ENCODE measurements around the gene CXorf38. TPM values are rescaled to one million over a fixed set of nuclear protein-coding genes. Genes with fewer than 3 reads are reported as not detected.

The CXorf38 gene
- total and polyA plus RNA-seq, 2 of the 8 experiments (the other 6 are each of a cell fraction or from before 2014, with no cell fraction given) = 3.6 to 6.4 TPM

- no peak overlapping the region for H2AK5ac ChIP-seq (ENCODE audit: low read depth, low read length)
- no peak overlapping the region for H4K8ac ChIP-seq (ENCODE audit: extremely low read depth, insufficient read depth, low read length)
- no peak overlapping the region for H2BK5ac ChIP-seq (ENCODE audit: low read depth, low read length)
- ChIA-PET POLR2A (ENCODE audit: partially characterized antibody) (no interaction called here), CTCF (ENCODE audit: partially characterized antibody) (no interaction called here)
- WGBS, 2 experiments (ENCODE audit: extremely low coverage in 1 of 2, insufficient coverage in 1 of 2, insufficient read length in 1 of 2, insufficient replicate concordance in 2 of 2, low coverage in 1 of 2, low lambda C conversion rate in 2 of 2, missing lambda C conversion rate in 1 of 2) = 90% methylated on average over 1 of the region's 1 CpG; no CpG with 5 or more reads in 1 of the 2 experiments
- TF ChIP-seq NANOG (IDR thresholded peaks at IDR 0.05; ENCODE audit: insufficient read depth, low read depth, low read length, poor library complexity, severe bottlenecking) = no peak
- no peak for TF ChIP-seq POU5F1 (IDR thresholded peaks at IDR 0.05; ENCODE audit: low read depth, low read length)
- H3K27me3 ChIP-seq (replicated peaks in 1 of 4; ENCODE audit: control insufficient read depth in 3 of 4, extremely low read depth in 1 of 4, insufficient read depth in 3 of 4, low read length in 3 of 4) = no peaks in the 10 kb centered on the region
- no peaks in the 10 kb centered on the region for H3K9me3 ChIP-seq (ENCODE audit: insufficient read depth in 2 of 2, low read depth in 1 of 2, low read length in 1 of 2)
- no peak overlapping the region for H2AFZ ChIP-seq (ENCODE audit: low read length)
- H3K14ac ChIP-seq (ENCODE audit: insufficient read length) = no peak overlapping the region
- no peak overlapping the region for H2BK12ac ChIP-seq (ENCODE audit: low read depth, low read length)
- no peaks in the 10 kb centered on the region for H4K20me1 ChIP-seq (replicated peaks in 1 of 2; ENCODE audit: control insufficient read depth in 1 of 2, insufficient read depth in 2 of 2, low read length in 2 of 2)
- no peak overlapping the region for H2BK120ac ChIP-seq (replicated peaks; ENCODE audit: low read depth, low read length)
- H3K4me2 ChIP-seq (ENCODE audit: insufficient read depth in 1 of 2, low read depth in 2 of 2, low read length in 2 of 2) = no peak overlapping the region
- H3K4ac ChIP-seq (replicated peaks; ENCODE audit: insufficient read length, low read depth, low read length) = no peak overlapping the region
- no peak overlapping the region for H3K23ac ChIP-seq (ENCODE audit: insufficient read length)
- no peak for FAIRE-seq
- no peaks in the 10 kb centered on the region for H3K23me2 ChIP-seq (ENCODE audit: low read depth, low read length)
- DNase-seq (ENCODE audit: low read depth in 1 of 2, low spot score in 2 of 2) = no peak
- H3K4me3 ChIP-seq (ENCODE audit: extremely low read depth in 1 of 4, insufficient read depth in 2 of 4, low read depth in 3 of 4, low read length in 4 of 4) = no peak overlapping the region
- no peak overlapping the region for H4K91ac ChIP-seq (replicated peaks; ENCODE audit: insufficient read length, low read length)
- no peaks in the 10 kb centered on the region for H3K79me1 ChIP-seq (ENCODE audit: low read depth, low read length)
- H2BK15ac ChIP-seq (ENCODE audit: low read length) = no peak overlapping the region
- H3K79me2 ChIP-seq (ENCODE audit: control insufficient read depth in 1 of 2, insufficient read depth in 2 of 2, low read length in 2 of 2) = peaks cover 0 to 16% of the 10 kb centered on the region in 2 experiments; a peak in 1 of 4 replicates
- H3K18ac ChIP-seq (ENCODE audit: extremely low read depth, low read length) = no peak overlapping the region
- no peak overlapping the region for H2BK20ac ChIP-seq (ENCODE audit: low read length)
- H4K5ac ChIP-seq (ENCODE audit: insufficient read length, low read depth, low read length) = no peak overlapping the region
- no peak overlapping the region for H3K9ac ChIP-seq (replicated peaks in 1 of 4; ENCODE audit: extremely low read depth in 1 of 4, low read depth in 3 of 4, low read length in 3 of 4)
- no peak overlapping the region for H3K56ac ChIP-seq (replicated peaks; ENCODE audit: insufficient read length, low read depth, low read length)
- no peak overlapping the region for H3K27ac ChIP-seq (ENCODE audit: low read depth, low read length)
- H3K36me3 ChIP-seq (ENCODE audit: control insufficient read depth in 2 of 4, insufficient read depth in 4 of 4, low read length in 3 of 4) = peaks cover 4 to 90% (median 42%) of the 10 kb centered on the region in 4 experiments; a peak in 7 of 8 replicates
- H3K4me1 ChIP-seq (replicated peaks in 1 of 4; ENCODE audit: control insufficient read depth in 3 of 4, insufficient read depth in 4 of 4, low read length in 3 of 4) = peaks cover 0 to 3% (median 0%) of the 10 kb centered on the region in 4 experiments; a peak in 1 of 7 replicates
These were observed 36.7 kb upstream of the CXorf38 start for GRCh38 chrX:40684092-40684491.

Measured in H1 (cell line).